SJCRH30 (cell line): ENCODE data around the gene AMELY. TPM values are rescaled to one million over a fixed set of nuclear protein-coding genes. Genes with fewer than 3 reads are reported as not detected.
"Not testable (repeated sequence)": the region's sequence is repeated elsewhere in the genome, so short reads cannot be mapped to it uniquely, and the experiment has no call there.

Source experiments
- DNase-seq, 2 experiments: peaks; one replicate each; pipeline ENCODE4 v3.0.0-alpha.2; 2015 to 2020
- H3K27ac ChIP-seq: fragments of 250-450 bp; sonication (Bioruptor Pico); 2 replicates; pipeline ENCODE4 v1.5.1; 2020; ENCODE audit warnings: mild to moderate bottlenecking, moderate library complexity
- H3K27me3 ChIP-seq: fragments of 250-450 bp; sonication (Bioruptor Pico); 2 replicates; pipeline ENCODE4 v1.5.1; 2020; ENCODE audit warnings: mild to moderate bottlenecking, moderate library complexity
- H3K36me3 ChIP-seq: fragments of 250-450 bp; sonication (Bioruptor Pico); 2 replicates; pipeline ENCODE4 v1.5.1; 2020; ENCODE audit warnings: mild to moderate bottlenecking, moderate library complexity
- H3K4me1 ChIP-seq: fragments of 250-450 bp; sonication (Bioruptor Pico); 2 replicates; pipeline ENCODE4 v1.5.1; 2020; ENCODE audit warnings: mild to moderate bottlenecking, moderate library complexity
- H3K4me3 ChIP-seq: fragments of 250-450 bp; sonication (Bioruptor Pico); 2 replicates; pipeline ENCODE4 v1.5.1; 2020; ENCODE audit warnings: mild to moderate bottlenecking, moderate library complexity
- H3K9me3 ChIP-seq: fragments of 250-450 bp; sonication (Bioruptor Pico); replicated peaks from 2 replicates; pipeline ENCODE4 v1.5.1; 2020; ENCODE audit warnings: mild to moderate bottlenecking, moderate library complexity
- total RNA-seq: library from RNA; depleted of rRNA; stranded (reverse); fragments of >200 nt; shearing (Covaris generic); gene quantifications from 2 replicates; pipeline ENCODE4 v1.2.3, GENCODE V29; 2014; rRNA removed

AMELY gene
- total RNA-seq, 1 experiment from 2014 or later: not detected

DNA sequence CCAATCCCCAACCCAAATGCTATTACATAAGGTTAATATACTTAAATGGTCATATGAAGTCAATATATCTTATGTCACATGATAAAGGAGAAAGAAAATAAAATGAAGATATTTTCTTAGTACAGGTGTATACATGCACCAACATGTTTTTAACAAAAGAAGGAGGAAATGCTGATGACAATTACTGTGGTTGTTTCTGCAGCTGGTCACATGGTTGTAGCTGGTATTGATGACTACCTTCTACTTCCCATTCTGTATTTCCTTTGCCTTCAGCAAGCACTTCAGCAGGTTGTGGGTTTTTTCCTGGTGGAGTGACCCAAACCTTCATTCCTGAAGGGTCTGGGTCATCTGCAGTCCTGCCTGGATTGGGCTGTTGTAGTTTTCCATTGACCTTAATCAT lies 9.4 kb downstream of the AMELY start:
- not testable (repeated sequence) for H3K36me3 ChIP-seq, DNase-seq, H3K27ac ChIP-seq, H3K4me3 ChIP-seq, H3K4me1 ChIP-seq, H3K27me3 ChIP-seq, H3K9me3 ChIP-seq

DNA sequence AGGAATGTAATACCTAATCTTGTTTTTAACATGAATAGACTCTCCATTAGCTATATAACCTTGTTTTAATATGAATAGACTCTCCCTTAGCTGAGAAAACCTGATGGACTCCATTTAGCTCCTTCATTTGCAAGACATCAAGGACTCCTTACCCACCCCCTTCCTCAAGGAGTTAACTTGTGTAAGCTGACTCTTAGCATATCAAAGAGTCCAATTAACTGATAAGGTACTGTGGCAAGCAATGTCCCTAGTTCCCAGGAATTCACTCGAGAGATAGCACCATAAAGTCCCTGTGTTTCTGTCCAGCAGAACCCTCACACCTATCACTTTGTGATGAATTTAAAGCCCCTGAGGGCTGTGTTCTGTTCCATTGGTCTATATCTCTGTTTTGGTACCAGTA lies 16.3 kb downstream of the AMELY start:
- H3K4me1 ChIP-seq: no peaks in the 10 kb centered on the region
- DNase-seq: no peak

DNA sequence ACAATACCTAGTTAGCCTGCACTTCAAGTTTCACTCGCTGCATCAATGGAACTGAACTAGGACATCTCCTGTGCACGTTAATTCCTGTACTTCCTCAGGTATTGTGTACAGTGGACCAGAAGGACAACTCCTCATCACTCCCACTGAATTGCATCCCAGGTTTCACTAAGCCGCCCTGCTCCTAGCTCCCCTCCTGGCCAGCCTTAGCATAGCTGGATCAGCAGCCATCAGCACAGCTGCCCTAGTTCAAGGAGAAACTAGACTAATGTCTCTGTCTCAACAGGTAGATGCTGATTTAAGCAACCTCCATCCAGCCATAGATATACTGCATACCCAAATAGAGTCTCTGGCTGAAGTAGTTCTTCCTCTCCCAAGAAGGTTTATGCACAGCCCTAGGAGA lies 17.1 kb downstream of the AMELY start:
- H3K4me1 ChIP-seq: no peaks in the 10 kb centered on the region
- H3K27ac ChIP-seq: no peak overlapping the region
- no peaks in the 10 kb centered on the region for H3K27me3 ChIP-seq
- H3K36me3 ChIP-seq: no peaks in the 10 kb centered on the region
- DNase-seq: no peak
- H3K4me3 ChIP-seq: no peak overlapping the region
- no peaks in the 10 kb centered on the region for H3K9me3 ChIP-seq

More for the DNA sequence above, 16.3 kb downstream of the AMELY start:
- Histone ChIP-seq H3K27me3 (no peaks in the 10 kb centered on the region), H3K27ac (no peak overlapping the region), H3K9me3 (no peaks in the 10 kb centered on the region), H3K4me3 (no peak overlapping the region), H3K36me3 (no peaks in the 10 kb centered on the region)

DNA sequence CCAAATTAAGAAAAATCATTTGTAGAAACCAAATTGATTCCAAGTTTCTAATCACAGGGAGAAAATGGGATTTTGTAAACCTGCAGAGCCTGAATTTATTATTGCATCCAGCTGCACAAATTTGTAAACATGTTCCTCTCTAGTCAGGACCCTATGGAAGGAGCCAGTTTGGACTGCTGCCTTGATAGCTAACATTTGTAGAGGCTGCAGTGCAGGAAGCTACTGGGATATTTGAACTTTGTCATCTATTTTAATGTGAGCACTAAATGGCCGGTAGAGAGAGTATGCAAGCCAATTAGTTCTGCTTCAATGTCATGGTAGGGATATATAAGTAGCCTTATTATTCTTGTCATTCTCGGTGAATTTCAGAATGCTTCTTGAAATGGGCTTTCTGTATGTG lies 62.2 kb downstream of the AMELY start:
- Histone ChIP-seq H3K27me3 (no peaks in the 10 kb centered on the region), H3K4me3 (no peak overlapping the region), H3K27ac (no peak overlapping the region), H3K4me1 (no peaks in the 10 kb centered on the region), H3K36me3 (no peaks in the 10 kb centered on the region), H3K9me3 (no peaks in the 10 kb centered on the region)
- DNase-seq: no peak

DNA sequence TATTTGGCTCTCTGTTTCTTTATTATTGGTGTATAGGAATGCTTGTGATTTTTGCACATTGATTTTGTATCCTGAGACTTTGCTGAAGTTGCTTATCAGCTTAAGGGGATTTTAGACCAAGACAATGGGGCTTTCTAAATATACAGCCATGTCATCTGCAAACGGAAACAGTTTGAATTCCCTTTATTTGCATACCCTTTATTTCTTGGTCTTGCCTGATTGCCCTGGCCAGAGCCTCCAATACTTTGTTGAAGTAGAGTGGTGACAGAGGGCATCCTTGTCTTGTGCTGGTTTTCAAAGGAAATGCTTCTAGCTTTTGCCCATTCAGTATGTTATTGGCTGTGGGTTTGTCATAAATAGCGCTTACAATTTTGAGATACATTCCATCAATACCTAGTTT lies 68.9 kb downstream of the AMELY start:
- H3K36me3 ChIP-seq, H3K27ac ChIP-seq, H3K9me3 ChIP-seq, H3K27me3 ChIP-seq, DNase-seq, H3K4me1 ChIP-seq, H3K4me3 ChIP-seq: not testable (repeated sequence)

Other genes starting within 250 kb of the AMELY start
- gene TBL1Y, start 1.1 kb downstream of the AMELY start, total RNA-seq: not detected in 2 replicates